SK-N-SH (cell line): ENCODE data around the gene HLA-A.

Experiments used
- CTCF ChIP-seq: fragments of 200-600 bp; sonication (generic); IDR thresholded peaks from 2 replicates; pipeline ENCODE4 v1.6.1; 2017; ENCODE audit warnings: antibody characterized with exemption, mild to moderate bottlenecking, moderate library complexity
- EP300 ChIP-seq, 2 experiments: IDR thresholded peaks; 2 replicates each; pipeline versions ENCODE4 v1.4.0 to v1.6.1; 2012; ENCODE audit warnings: borderline replicate concordance in 1 of 2, low read depth in 1 of 2, low read length in 1 of 2
- JUND ChIP-seq: IDR thresholded peaks from 2 replicates; pipeline ENCODE4 v1.4.0; 2012
- MXI1 ChIP-seq: IDR thresholded peaks from 2 replicates; pipeline ENCODE4 v1.6.1; 2012; ENCODE audit warnings: mild to moderate bottlenecking, low read depth, low read length, improper control_type of control experiment
- POLR2AphosphoS5 ChIP-seq: IDR thresholded peaks from 2 replicates; pipeline ENCODE4 v1.6.1; 2012; ENCODE audit warnings: low read depth, low read length
- TAF1 ChIP-seq: IDR thresholded peaks from 2 replicates; pipeline ENCODE4 v1.6.1; 2012; ENCODE audit warnings: low read depth, mild to moderate bottlenecking, low read length, moderate library complexity, borderline replicate concordance
- ZBTB33 ChIP-seq: IDR thresholded peaks from 2 replicates; pipeline ENCODE4 v1.4.0; 2012; ENCODE audit warnings: low read depth, borderline replicate concordance

GRCh38 chr6:29927275-29927569 is 15.1 kb upstream of the HLA-A start:
- TF ChIP-seq CTCF (no peak), JUND (no peak), EP300 (IDR thresholded peaks at IDR 0.05; ENCODE audit: borderline replicate concordance in 1 of 2, low read depth in 1 of 2, low read length in 1 of 2) (no peak), TAF1 (no peak), ZBTB33 (no peak), MXI1 (no peak), POLR2AphosphoS5 (no peak)
